ENCODE data around the gene SSBP3.

DNA sequence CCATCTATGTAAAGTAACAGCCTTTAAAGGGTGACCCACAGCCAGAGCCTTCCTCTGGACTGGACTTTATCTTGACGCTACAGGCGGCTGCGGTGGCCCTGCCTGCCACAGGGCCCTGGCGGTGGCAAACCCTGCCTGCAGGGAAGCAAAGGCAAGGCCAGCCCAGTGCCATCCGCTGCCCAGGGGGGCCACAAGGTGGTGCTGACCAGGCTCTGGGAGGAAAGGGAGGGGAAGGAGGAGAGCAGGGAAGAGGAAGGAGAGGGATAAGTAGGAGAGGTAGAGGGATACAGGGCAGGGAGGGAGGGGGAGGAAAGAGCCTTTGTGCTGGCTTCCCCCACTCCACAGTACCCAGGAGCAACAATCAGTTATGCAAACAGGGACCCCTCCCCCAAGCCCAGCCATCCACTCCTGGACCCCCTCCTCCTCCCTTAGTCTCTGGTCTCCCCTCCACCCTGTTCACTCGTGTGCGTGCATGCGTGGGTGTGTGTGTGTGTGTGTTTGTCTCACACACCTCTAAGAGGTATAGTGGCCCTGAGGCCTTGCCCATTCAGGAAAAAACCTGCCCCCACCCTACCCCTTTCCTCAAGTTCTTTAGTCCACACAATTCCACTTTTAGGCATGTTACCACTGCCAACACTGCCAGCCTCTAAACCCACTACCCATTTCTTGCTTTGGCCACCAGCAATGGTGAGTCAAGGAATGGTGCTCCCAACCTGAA, 30.3 kb downstream of the SSBP3 start:
- TF ChIP-seq, protein P1, sequence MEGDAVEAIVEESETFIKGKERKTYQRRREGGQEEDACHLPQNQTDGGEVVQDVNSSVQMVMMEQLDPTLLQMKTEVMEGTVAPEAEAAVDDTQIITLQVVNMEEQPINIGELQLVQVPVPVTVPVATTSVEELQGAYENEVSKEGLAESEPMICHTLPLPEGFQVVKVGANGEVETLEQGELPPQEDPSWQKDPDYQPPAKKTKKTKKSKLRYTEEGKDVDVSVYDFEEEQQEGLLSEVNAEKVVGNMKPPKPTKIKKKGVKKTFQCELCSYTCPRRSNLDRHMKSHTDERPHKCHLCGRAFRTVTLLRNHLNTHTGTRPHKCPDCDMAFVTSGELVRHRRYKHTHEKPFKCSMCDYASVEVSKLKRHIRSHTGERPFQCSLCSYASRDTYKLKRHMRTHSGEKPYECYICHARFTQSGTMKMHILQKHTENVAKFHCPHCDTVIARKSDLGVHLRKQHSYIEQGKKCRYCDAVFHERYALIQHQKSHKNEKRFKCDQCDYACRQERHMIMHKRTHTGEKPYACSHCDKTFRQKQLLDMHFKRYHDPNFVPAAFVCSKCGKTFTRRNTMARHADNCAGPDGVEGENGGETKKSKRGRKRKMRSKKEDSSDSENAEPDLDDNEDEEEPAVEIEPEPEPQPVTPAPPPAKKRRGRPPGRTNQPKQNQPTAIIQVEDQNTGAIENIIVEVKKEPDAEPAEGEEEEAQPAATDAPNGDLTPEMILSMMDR (IDR thresholded peaks at IDR 0.05): no peak
- TF ChIP-seq POLR2A (IDR thresholded peaks at IDR 0.05): no peak

Measured in body of pancreas (tissue), 4 donors.